Breast epithelium (tissue), 3 donors: ENCODE data around the gene ARFGAP1.

ENCODE experiments used
- CTCF ChIP-seq, 3 donors: fragments of 450-650 bp; IDR thresholded peaks; one replicate each; pipeline ENCODE4 v1.5.1; 2016 to 2017; ENCODE audit warnings: antibody characterized with exemption in 3 of 3, mild to moderate bottlenecking in 3 of 3, moderate library complexity in 3 of 3
- POLR2AphosphoS5 ChIP-seq, 3 donors: sonication (generic); formaldehyde crosslinking; IDR thresholded peaks; one replicate each; pipeline ENCODE4 v1.6.1; 2017; ENCODE audit warnings: antibody characterized with exemption in 3 of 3

GRCh38 chr20:63283397-63284082, 10.9 kb downstream of the ARFGAP1 start:
- TF ChIP-seq CTCF (IDR thresholded peaks at IDR 0.05) (no peak), POLR2AphosphoS5 (IDR thresholded peaks at IDR 0.05) (no peak)
